Naive thymus-derived CD4-positive, alpha-beta T cell (primary cell): Measurements from ENCODE around the gene KLHDC9. TPM values are rescaled to one million over a fixed set of nuclear protein-coding genes. Genes with fewer than 3 reads are reported as not detected.
"Not testable (repeated sequence)": the region's sequence is repeated elsewhere in the genome, so short reads cannot be mapped to it uniquely, and the experiment has no call there.

ENCODE experiments used
- ATAC-seq: fragments of 150-1000 bp; cut with Tn5 transposase; 2 replicates; pipeline ENCODE4 v1.10.0; 2021; ENCODE audit warnings: mild to moderate bottlenecking, moderate library complexity
- CTCF ChIA-PET: fragments of 350-600 bp; sonication (Branson Sonifier 250); formaldehyde crosslinking; loops from one replicate; lab custom pipeline; 2021; ENCODE audit warnings: antibody characterized with exemption; lab: Charles Lee
- POLR2A ChIA-PET: fragments of 350-600 bp; sonication (Branson Sonifier 250); formaldehyde crosslinking; loops from one replicate; lab custom pipeline; 2021; ENCODE audit warnings: antibody characterized with exemption, inconsistent platforms; lab: Charles Lee
- DNase-seq, 9 donors: peaks; one replicate each; pipeline versions ENCODE4 v3.0.0 to v3.0.0-alpha.2; 2020 to 2022; ENCODE audit warnings: mixed read lengths in 1 of 9
- H3K27ac ChIP-seq: one replicate; pipeline ENCODE4 v1.7.0; 2013; ENCODE audit warnings: mild to moderate bottlenecking, low read depth, low read length, moderate library complexity
- H3K27me3 ChIP-seq, 2 donors: one replicate each; pipeline ENCODE4 v1.7.0; 2013; ENCODE audit warnings: low read length in 2 of 2, mild to moderate bottlenecking in 2 of 2, moderate library complexity in 2 of 2; ENCODE audit not compliant: control insufficient read depth in 2 of 2, insufficient read depth in 2 of 2
- H3K36me3 ChIP-seq, 3 experiments: 1 replicate in 2 of 3; 2 replicates in 1 of 3; pipeline ENCODE4 v1.7.0; 2013; ENCODE audit warnings: low read length in 3 of 3, mild to moderate bottlenecking in 3 of 3, moderate library complexity in 1 of 3; ENCODE audit not compliant: insufficient read depth in 3 of 3, control insufficient read depth in 2 of 3
- H3K4me1 ChIP-seq, 2 donors: one replicate each; pipeline ENCODE4 v1.7.0; 2013; ENCODE audit warnings: low read length in 2 of 2, mild to moderate bottlenecking in 2 of 2, moderate library complexity in 1 of 2; ENCODE audit not compliant: control insufficient read depth in 2 of 2, insufficient read depth in 2 of 2
- H3K4me3 ChIP-seq: 2 replicates; pipeline ENCODE4 v1.7.0; 2013; ENCODE audit warnings: mild to moderate bottlenecking, low read length
- H3K9me3 ChIP-seq, 3 experiments: 1 replicate in 2 of 3; 2 replicates in 1 of 3; pipeline ENCODE4 v1.7.0; 2013; ENCODE audit warnings: low read length in 3 of 3; ENCODE audit not compliant: control insufficient read depth in 2 of 3
- H3K27ac Mint-ChIP-seq, 9 donors: one replicate each; pipeline ENCODE4 v1.8.0; 2020 to 2022; ENCODE audit warnings: mixed read lengths in 9 of 9, mild to moderate bottlenecking in 8 of 9, moderate library complexity in 5 of 9, inconsistent platforms in 2 of 9
- H3K27me3 Mint-ChIP-seq, 5 donors: one replicate each; pipeline ENCODE4 v1.8.0; 2021 to 2022; ENCODE audit warnings: mixed read lengths in 5 of 5, mild to moderate bottlenecking in 1 of 5
- H3K36me3 Mint-ChIP-seq, 5 donors: one replicate each; pipeline ENCODE4 v1.8.0; 2020 to 2022; ENCODE audit warnings: mixed read lengths in 5 of 5, mild to moderate bottlenecking in 3 of 5, inconsistent platforms in 1 of 5
- H3K4me1 Mint-ChIP-seq, 7 donors: one replicate each; pipeline ENCODE4 v1.8.0; 2020 to 2022; ENCODE audit warnings: mixed read lengths in 7 of 7, mild to moderate bottlenecking in 3 of 7, inconsistent platforms in 1 of 7
- H3K4me3 Mint-ChIP-seq, 10 donors: one replicate each; pipeline ENCODE4 v1.8.0; 2020 to 2022; ENCODE audit warnings: mild to moderate bottlenecking in 10 of 10, mixed read lengths in 10 of 10, moderate library complexity in 6 of 10, inconsistent platforms in 2 of 10
- H3K9me3 Mint-ChIP-seq, 11 donors: one replicate each; pipeline ENCODE4 v1.8.0; 2020 to 2022; ENCODE audit warnings: mixed read lengths in 11 of 11, mild to moderate bottlenecking in 4 of 11, inconsistent platforms in 1 of 11, moderate library complexity in 1 of 11
- intact Hi-C, 2 donors: fragments of 100-400 bp; cut with micrococcal nuclease; formaldehyde crosslinking; loops; one replicate each; pipeline ENCODE4 v1.15.1; 2023
- polyA plus RNA-seq, 2 donors: library from polyadenylated mRNA; unstranded; fragments of 300-500 nt; fragmentation: Illumina TruSeq; gene quantifications; one replicate each; pipeline ENCODE4 v1.2.3, GENCODE V29; 2021
- total RNA-seq, 6 experiments: library from RNA in 5 of 6; stranded (reverse) in 5 of 6; gene quantifications; 1 replicate in 5 of 6; 2 replicates in 1 of 6; pipeline ENCODE4 v1.2.3 and lab custom pipeline; 2021 to 2026

Gene KLHDC9
- total and polyA plus RNA-seq, 7 experiments from 2014 or later: 0.40 to 1.1 (median 0.74) TPM; not detected in 4

GRCh38 chr1:161115961-161116360, 17.8 kb downstream of the KLHDC9 start:
- H3K9me3 Mint-ChIP-seq, H3K4me3 ChIP-seq, DNase-seq, H3K27ac ChIP-seq, H3K27me3 ChIP-seq, H3K27me3 Mint-ChIP-seq, ATAC-seq, H3K9me3 ChIP-seq, CTCF ChIA-PET: not testable (repeated sequence)
- peaks cover 0 to 23% (median 8%) of the 10 kb centered on the region in 3 experiments for H3K36me3 ChIP-seq
- H3K4me1 Mint-ChIP-seq: peaks cover 53 to 93% (median 78%) of the 10 kb centered on the region in 7 donors
- H3K4me1 ChIP-seq: peaks cover 35 to 39% of the 10 kb centered on the region in 2 donors
- POLR2A ChIA-PET: interaction anchor here (0.6 to 3.3 kb wide), 5 partner anchors 10 to 338 kb away, joined by 3 to 15 read pairs (median 3); partner anchors contain the start of genes TSTD1 and UFC1
- H3K4me3 Mint-ChIP-seq: peak overlapping the region; percentile 69 to 99 (median 95)
- H3K36me3 Mint-ChIP-seq: peaks cover 0 to 13% (median 0%) of the 10 kb centered on the region in 5 donors
- peak overlapping the region in 5 of 9 donors; percentile 10 to 76 (median 57) for H3K27ac Mint-ChIP-seq
- intact Hi-C loops: loop anchor here in 1 of 2 donors (5.0 kb wide), 1 partner anchor 319 kb away; the partner anchor contains the start of gene LY9

GRCh38 chr1:161117759-161118581, 19.8 kb downstream of the KLHDC9 start, which contains the start of the genes NIT1 and PFDN2:
NIT1 (plus strand) TSS chr1:161118105; CDS start chr1:161118177, 72 bp downstream.
PFDN2 (minus strand) TSS chr1:161118037; CDS start chr1:161118026, 11 bp downstream.
- DNase-seq: peak; percentile 76 to 90 (median 85)
- ATAC-seq: peak; percentile 86
- Mint-ChIP-seq H3K27me3 (no peaks in the 10 kb centered on the region), H3K27ac (peak within 1 kb of the TSS; percentile 57 to 99 (median 93)), H3K4me1 (peaks cover 44 to 82% (median 78%) of the 10 kb centered on the region in 7 donors), H3K9me3 (no peaks in the 10 kb centered on the region), H3K36me3 (peaks cover 5 to 24% (median 10%) of the 10 kb centered on the region in 5 donors), H3K4me3 (peak within 1 kb of the TSS; percentile 92 to 99 (median 95))
- ChIA-PET POLR2A (interaction anchor here (0.5 to 3.3 kb wide), 19 partner anchors 10 to 329 kb away, joined by 3 to 24 read pairs (median 6); partner anchors contain the start of genes ARHGAP30, DEDD, F11R and KLHDC9), CTCF (interaction anchor here (0.6 to 1.8 kb wide), 9 partner anchors 10 to 129 kb away, joined by 3 to 5 read pairs (median 3); partner anchors contain the start of genes DEDD and TOMM40L)
- Histone ChIP-seq H3K27me3 (no peaks in the 10 kb centered on the region), H3K4me1 (peaks cover 31 to 35% of the 10 kb centered on the region in 2 donors), H3K4me3 (peak within 1 kb of the TSS; percentile 99), H3K27ac (peak within 1 kb of the TSS; percentile 92), H3K9me3 (no peaks in the 10 kb centered on the region), H3K36me3 (peaks cover 4 to 37% (median 16%) of the 10 kb centered on the region in 3 experiments)
- intact Hi-C loops: loop anchor here (1.0 to 5.0 kb wide), 10 partner anchors 14 to 775 kb away; partner anchors contain the start of genes DEDD (in 2 of the 2), COPA (in 1 of the 2), KLHDC9 (in 1 of the 2) and LY9 (in 1 of the 2)

- Mint-ChIP-seq H3K9me3 (no peaks in the 10 kb centered on the region), H3K4me3 (peak overlapping the region; percentile 92 to 99 (median 95)), H3K27me3 (no peaks in the 10 kb centered on the region), H3K27ac (peak overlapping the region; percentile 57 to 99 (median 93)), H3K36me3 (peaks cover 10 to 31% (median 13%) of the 10 kb centered on the region in 5 donors), H3K4me1 (peaks cover 34 to 69% (median 64%) of the 10 kb centered on the region in 7 donors)
- Histone ChIP-seq H3K4me1 (peaks cover 31 to 35% of the 10 kb centered on the region in 2 donors), H3K4me3 (no peak overlapping the region), H3K9me3 (no peaks in the 10 kb centered on the region), H3K27me3 (no peaks in the 10 kb centered on the region), H3K27ac (peak overlapping the region; percentile 92), H3K36me3 (peaks cover 4 to 48% (median 16%) of the 10 kb centered on the region in 3 experiments)
- POLR2A ChIA-PET: interaction anchor here (0.7 to 3.3 kb wide), 5 partner anchors 9 to 50 kb away, joined by 3 to 24 read pairs (median 15); partner anchors contain the start of genes ARHGAP30, PPOX and UFC1
- ATAC-seq: peak; percentile 75
- intact Hi-C loops: loop anchor here (1.0 to 5.0 kb wide), 6 partner anchors 20 to 776 kb away; partner anchors contain the start of genes COPA (in 1 of the 2), KLHDC9 (in 1 of the 2), LY9 (in 1 of the 2) and NCSTN (in 1 of the 2)
- CTCF ChIA-PET: interaction anchor here (0.9 kb wide), 2 partner anchors 15 to 106 kb away, joined by 3 read pairs; partner anchors contain the start of gene TOMM40L
- DNase-seq: peak in 8 of 9 donors; percentile 54 to 83 (median 64)
Measured at GRCh38 chr1:161119092-161119903, 21.1 kb downstream of the KLHDC9 start.

GRCh38 chr1:161121042-161121650, 23.0 kb downstream of the KLHDC9 start:
- no peak overlapping the region for H3K4me3 ChIP-seq
- no peaks in the 10 kb centered on the region for H3K27me3 Mint-ChIP-seq
- CTCF ChIA-PET: interaction anchor here (0.6 to 1.2 kb wide), 2 partner anchors 12 to 418 kb away, joined by 4 to 5 read pairs; partner anchors contain the start of gene DEDD
- no peak overlapping the region for H3K4me3 Mint-ChIP-seq
- H3K36me3 ChIP-seq: peaks cover 4 to 61% (median 16%) of the 10 kb centered on the region in 3 experiments
- intact Hi-C loops: no loop called here
- POLR2A ChIA-PET: interaction anchor here (0.8 to 1.9 kb wide), 2 partner anchors 11 to 23 kb away, joined by 3 to 6 read pairs; partner anchors contain the start of gene DEDD
- ATAC-seq (no peak), DNase-seq (no peak)
- H3K27me3 ChIP-seq: no peaks in the 10 kb centered on the region
- no peaks in the 10 kb centered on the region for H3K9me3 ChIP-seq
- no peak overlapping the region for H3K27ac ChIP-seq
- peak overlapping the region in 3 of 9 donors; percentile 64 to 84 (median 74) for H3K27ac Mint-ChIP-seq
- peaks cover 10 to 31% (median 20%) of the 10 kb centered on the region in 5 donors for H3K36me3 Mint-ChIP-seq
- peaks cover 27 to 35% of the 10 kb centered on the region in 2 donors for H3K4me1 ChIP-seq
- H3K4me1 Mint-ChIP-seq: peaks cover 27 to 58% (median 51%) of the 10 kb centered on the region in 7 donors
- H3K9me3 Mint-ChIP-seq: no peaks in the 10 kb centered on the region

- Histone ChIP-seq H3K4me1 (peaks cover 22 to 28% of the 10 kb centered on the region in 2 donors), H3K4me3 (no peak overlapping the region), H3K27ac (no peak overlapping the region), H3K36me3 (peaks cover 4 to 66% (median 16%) of the 10 kb centered on the region in 3 experiments), H3K9me3 (no peaks in the 10 kb centered on the region), H3K27me3 (no peaks in the 10 kb centered on the region)
- POLR2A ChIA-PET: interaction anchor here (0.6 to 1.9 kb wide), 3 partner anchors 11 to 186 kb away, joined by 3 to 6 read pairs (median 5); partner anchors contain the start of gene DEDD
- peak overlapping the region in 2 of 9 donors; percentile 19 to 21 for H3K27ac Mint-ChIP-seq
- ATAC-seq (no peak), DNase-seq (no peak)
- H3K36me3 Mint-ChIP-seq: peaks cover 15 to 36% (median 25%) of the 10 kb centered on the region in 5 donors
- no peak overlapping the region for H3K4me3 Mint-ChIP-seq
- CTCF ChIA-PET: interaction anchor here (0.6 to 1.2 kb wide), 2 partner anchors 11 to 16 kb away, joined by 3 to 4 read pairs; partner anchors contain the start of gene DEDD
- peaks cover 25 to 56% (median 50%) of the 10 kb centered on the region in 7 donors for H3K4me1 Mint-ChIP-seq
- intact Hi-C loops: no loop called here
- no peaks in the 10 kb centered on the region for H3K9me3 Mint-ChIP-seq
- H3K27me3 Mint-ChIP-seq: no peaks in the 10 kb centered on the region
Measured at GRCh38 chr1:161121834-161122233, 23.7 kb downstream of the KLHDC9 start.
